HepG2 (cell line): ENCODE data around the gene MAP1LC3B. TPM values are rescaled to one million over a fixed set of nuclear protein-coding genes. Genes with fewer than 3 reads are reported as not detected.
A peak's percentile ranks its signal among the peaks of the same experiment; 100 is the strongest.

ENCODE experiments used
- DPF2 ChIP-seq: sonication (generic); formaldehyde crosslinking; IDR thresholded peaks from 2 replicates; pipeline ENCODE4 v1.4.0; 2020; ENCODE audit warnings: mild to moderate bottlenecking, low read depth, missing genetic modification reagents, borderline replicate concordance
- GPN1 ChIP-seq: sonication (generic); formaldehyde crosslinking; IDR thresholded peaks from 2 replicates; pipeline ENCODE4 v1.5.1; 2020; ENCODE audit warnings: missing genetic modification reagents, borderline replicate concordance
- HDAC6 ChIP-seq: fragments of 200-600 bp; sonication (generic); IDR thresholded peaks from 2 replicates; pipeline ENCODE4 v1.7.0; 2017; ENCODE audit warnings: mild to moderate bottlenecking, antibody characterized with exemption, low read length, low read depth
- HIVEP1 ChIP-seq: sonication (generic); formaldehyde crosslinking; IDR thresholded peaks from 2 replicates; pipeline ENCODE4 v1.4.0; 2020; ENCODE audit warnings: mild to moderate bottlenecking, missing genetic modification reagents
- MYC ChIP-seq: sonication (generic); formaldehyde crosslinking; IDR thresholded peaks from 2 replicates; pipeline ENCODE4 v1.9.0; 2021; ENCODE audit warnings: missing genetic modification reagents, borderline replicate concordance
- MZF1 ChIP-seq: sonication (generic); formaldehyde crosslinking; IDR thresholded peaks from 2 replicates; pipeline ENCODE4 v1.8.1; 2023; ENCODE audit warnings: mild to moderate bottlenecking, missing genetic modification reagents, borderline replicate concordance
- NFIB ChIP-seq: sonication (generic); formaldehyde crosslinking; IDR thresholded peaks from 2 replicates; pipeline ENCODE4 v1.9.0; 2021; ENCODE audit warnings: missing genetic modification reagents, mild to moderate bottlenecking, borderline replicate concordance
- NFYB ChIP-seq: sonication (generic); formaldehyde crosslinking; IDR thresholded peaks from 2 replicates; pipeline ENCODE4 v1.4.0; 2020; ENCODE audit warnings: missing genetic modification reagents
- PAX8 ChIP-seq: sonication (generic); formaldehyde crosslinking; IDR thresholded peaks from 2 replicates; pipeline ENCODE4 v1.8.0; 2022; ENCODE audit warnings: mild to moderate bottlenecking, missing genetic modification reagents, borderline replicate concordance
- RXRA ChIP-seq: sonication (generic); formaldehyde crosslinking; IDR thresholded peaks from 2 replicates; pipeline ENCODE4 v1.5.1; 2020; ENCODE audit warnings: missing genetic modification reagents
- TBP ChIP-seq: sonication (generic); formaldehyde crosslinking; IDR thresholded peaks from 2 replicates; pipeline ENCODE4 v1.5.0; 2020; ENCODE audit warnings: missing genetic modification reagents
- ZMYM3 ChIP-seq: sonication (generic); formaldehyde crosslinking; IDR thresholded peaks from 2 replicates; pipeline ENCODE4 v1.5.1; 2020; ENCODE audit warnings: mild to moderate bottlenecking, missing genetic modification reagents
- ZNF431 ChIP-seq: sonication (generic); formaldehyde crosslinking; IDR thresholded peaks from 2 replicates; pipeline ENCODE4 v1.9.0; 2022; ENCODE audit warnings: missing genetic modification reagents, low read depth, mild to moderate bottlenecking, borderline replicate concordance
- ZNF878 ChIP-seq: sonication (generic); formaldehyde crosslinking; IDR thresholded peaks from 2 replicates; pipeline ENCODE4 v1.8.1; 2023; ENCODE audit warnings: mild to moderate bottlenecking, missing genetic modification reagents, moderate library complexity
- polyA plus RNA-seq, 8 experiments: library from polyadenylated mRNA; depleted of rRNA in 3 of 8; stranded (reverse) in 7 of 8; unstranded in 1 of 8; fragments of >200 nt; fragmentation: Illumina TruSeq in 4 of 8; extraction: Trizol in 4 of 8; gene quantifications; 2 replicates each; pipeline versions ENCODE4 v1.2.1 to v1.2.3, GENCODE V29; 2011 to 2016; ENCODE audit warnings: low read depth in 4 of 8, missing spikeins in 1 of 8, mixed read lengths in 1 of 8; ENCODE audit not compliant: insufficient read depth in 1 of 8
- total RNA-seq, 5 experiments: library from RNA; depleted of rRNA; stranded (reverse); fragments of >200 nt; fragmentation: Illumina TruSeq; extraction: Trizol; gene quantifications; 2 replicates each; pipeline ENCODE4 v1.2.3, GENCODE V29; 2016; ENCODE audit warnings: low read depth in 1 of 5
- TF ChIP-seq, protein P1 (sequence below): sonication (generic); formaldehyde crosslinking; IDR thresholded peaks from 2 replicates; pipeline ENCODE4 v1.4.0; 2020; ENCODE audit warnings: missing genetic modification reagents
- TF ChIP-seq, protein P2 (sequence below): sonication (generic); formaldehyde crosslinking; IDR thresholded peaks from 2 replicates; pipeline ENCODE4 v1.4.0; 2020; ENCODE audit warnings: missing genetic modification reagents, borderline replicate concordance
- TF ChIP-seq, protein P3 (sequence below): sonication (generic); formaldehyde crosslinking; IDR thresholded peaks from 2 replicates; pipeline ENCODE4 v1.5.0; 2020; ENCODE audit warnings: mild to moderate bottlenecking, missing genetic modification reagents, borderline replicate concordance
- TF ChIP-seq, protein P4 (sequence below): IDR thresholded peaks from 2 replicates; pipeline ENCODE4 v1.6.1; 2018; ENCODE audit warnings: missing genetic modification reagents, mild to moderate bottlenecking, missing compliant biosample characterization
- TF ChIP-seq, protein P5 (sequence below): sonication (generic); formaldehyde crosslinking; conservative IDR thresholded peaks from 2 replicates; pipeline ENCODE4 v1.4.0; 2020; ENCODE audit warnings: missing genetic modification reagents

The MAP1LC3B gene
- total and polyA plus RNA-seq, 2 of the 13 experiments (the other 11 are each of a cell fraction or from before 2014, with no cell fraction given) = 15.7 to 37.4 TPM

DNA sequence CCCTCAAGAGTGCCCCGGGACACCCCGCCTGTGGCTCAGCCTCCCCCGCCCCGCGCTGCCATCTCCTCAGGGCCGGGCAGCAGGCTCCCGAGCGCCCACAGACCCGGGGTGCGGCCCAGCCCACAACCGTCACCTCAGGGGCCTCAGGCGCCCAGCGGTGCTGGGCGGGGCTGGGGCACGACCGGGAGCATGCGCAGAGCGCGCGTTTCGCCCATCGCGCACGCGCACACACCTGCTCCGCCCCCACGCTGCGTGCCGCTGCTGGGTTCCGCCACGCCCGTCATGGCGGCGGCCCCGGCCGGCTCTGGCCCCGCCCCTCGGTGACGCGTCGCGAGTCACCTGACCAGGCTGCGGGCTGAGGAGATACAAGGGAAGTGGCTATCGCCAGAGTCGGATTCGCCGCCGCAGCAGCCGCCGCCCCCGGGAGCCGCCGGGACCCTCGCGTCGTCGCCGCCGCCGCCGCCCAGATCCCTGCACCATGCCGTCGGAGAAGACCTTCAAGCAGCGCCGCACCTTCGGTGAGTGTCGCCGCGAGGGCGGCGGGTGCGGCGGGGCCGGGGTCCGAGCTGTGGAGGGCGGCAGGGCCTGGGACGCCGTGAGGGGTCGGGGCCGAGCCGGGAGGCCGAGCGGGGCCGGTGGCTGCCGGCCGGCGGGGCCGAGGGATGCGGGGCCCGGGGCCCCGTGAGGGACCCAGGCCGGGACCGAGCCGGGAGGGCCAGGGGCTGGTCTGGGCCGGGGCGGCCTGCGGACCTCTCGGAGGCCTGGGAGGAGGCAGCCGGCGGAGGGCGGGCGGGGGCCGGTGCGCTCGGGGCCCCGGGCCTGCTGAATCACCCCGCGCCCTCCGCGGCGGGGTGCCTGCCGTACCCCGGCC lies at the start of gene MAP1LC3B (continued):
- TF ChIP-seq, protein P1, sequence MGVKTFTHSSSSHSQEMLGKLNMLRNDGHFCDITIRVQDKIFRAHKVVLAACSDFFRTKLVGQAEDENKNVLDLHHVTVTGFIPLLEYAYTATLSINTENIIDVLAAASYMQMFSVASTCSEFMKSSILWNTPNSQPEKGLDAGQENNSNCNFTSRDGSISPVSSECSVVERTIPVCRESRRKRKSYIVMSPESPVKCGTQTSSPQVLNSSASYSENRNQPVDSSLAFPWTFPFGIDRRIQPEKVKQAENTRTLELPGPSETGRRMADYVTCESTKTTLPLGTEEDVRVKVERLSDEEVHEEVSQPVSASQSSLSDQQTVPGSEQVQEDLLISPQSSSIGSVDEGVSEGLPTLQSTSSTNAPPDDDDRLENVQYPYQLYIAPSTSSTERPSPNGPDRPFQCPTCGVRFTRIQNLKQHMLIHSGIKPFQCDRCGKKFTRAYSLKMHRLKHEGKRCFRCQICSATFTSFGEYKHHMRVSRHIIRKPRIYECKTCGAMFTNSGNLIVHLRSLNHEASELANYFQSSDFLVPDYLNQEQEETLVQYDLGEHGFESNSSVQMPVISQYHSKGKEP (CRISPR knock-in tag) = peak; percentile 79; the same call in 1 of the 2 replicates
- TF ChIP-seq ZMYM3 (CRISPR knock-in tag) = no peak
- TF ChIP-seq RXRA (CRISPR knock-in tag) = peak; percentile 90
- TF ChIP-seq, protein P2, sequence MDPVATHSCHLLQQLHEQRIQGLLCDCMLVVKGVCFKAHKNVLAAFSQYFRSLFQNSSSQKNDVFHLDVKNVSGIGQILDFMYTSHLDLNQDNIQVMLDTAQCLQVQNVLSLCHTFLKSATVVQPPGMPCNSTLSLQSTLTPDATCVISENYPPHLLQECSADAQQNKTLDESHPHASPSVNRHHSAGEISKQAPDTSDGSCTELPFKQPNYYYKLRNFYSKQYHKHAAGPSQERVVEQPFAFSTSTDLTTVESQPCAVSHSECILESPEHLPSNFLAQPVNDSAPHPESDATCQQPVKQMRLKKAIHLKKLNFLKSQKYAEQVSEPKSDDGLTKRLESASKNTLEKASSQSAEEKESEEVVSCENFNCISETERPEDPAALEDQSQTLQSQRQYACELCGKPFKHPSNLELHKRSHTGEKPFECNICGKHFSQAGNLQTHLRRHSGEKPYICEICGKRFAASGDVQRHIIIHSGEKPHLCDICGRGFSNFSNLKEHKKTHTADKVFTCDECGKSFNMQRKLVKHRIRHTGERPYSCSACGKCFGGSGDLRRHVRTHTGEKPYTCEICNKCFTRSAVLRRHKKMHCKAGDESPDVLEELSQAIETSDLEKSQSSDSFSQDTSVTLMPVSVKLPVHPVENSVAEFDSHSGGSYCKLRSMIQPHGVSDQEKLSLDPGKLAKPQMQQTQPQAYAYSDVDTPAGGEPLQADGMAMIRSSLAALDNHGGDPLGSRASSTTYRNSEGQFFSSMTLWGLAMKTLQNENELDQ (CRISPR knock-in tag) = peak; percentile 73; the same call in 1 of the 2 replicates
- TF ChIP-seq HDAC6 = no peak
- TF ChIP-seq, protein P3, sequence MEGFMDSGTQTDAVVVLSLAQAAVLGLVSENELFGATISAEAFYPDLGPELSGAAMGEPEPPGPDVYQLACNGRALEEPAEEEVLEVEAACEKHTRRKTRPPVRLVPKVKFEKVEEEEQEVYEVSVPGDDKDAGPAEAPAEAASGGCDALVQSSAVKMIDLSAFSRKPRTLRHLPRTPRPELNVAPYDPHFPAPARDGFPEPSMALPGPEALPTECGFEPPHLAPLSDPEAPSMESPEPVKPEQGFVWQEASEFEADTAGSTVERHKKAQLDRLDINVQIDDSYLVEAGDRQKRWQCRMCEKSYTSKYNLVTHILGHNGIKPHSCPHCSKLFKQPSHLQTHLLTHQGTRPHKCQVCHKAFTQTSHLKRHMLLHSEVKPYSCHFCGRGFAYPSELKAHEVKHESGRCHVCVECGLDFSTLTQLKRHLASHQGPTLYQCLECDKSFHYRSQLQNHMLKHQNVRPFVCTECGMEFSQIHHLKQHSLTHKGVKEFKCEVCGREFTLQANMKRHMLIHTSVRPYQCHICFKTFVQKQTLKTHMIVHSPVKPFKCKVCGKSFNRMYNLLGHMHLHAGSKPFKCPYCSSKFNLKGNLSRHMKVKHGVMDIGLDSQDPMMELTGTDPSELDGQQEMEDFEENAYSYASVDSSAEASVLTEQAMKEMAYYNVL (CRISPR knock-in tag) = peak; percentile 77; the same call in 1 of the 2 replicates
- TF ChIP-seq GPN1 = 0 out of 2 replicates have a peak, but pooled peaks have one; percentile 1
- TF ChIP-seq DPF2 = 0 out of 2 replicates have a peak, but pooled peaks have one; percentile 5
- TF ChIP-seq, protein P4, sequence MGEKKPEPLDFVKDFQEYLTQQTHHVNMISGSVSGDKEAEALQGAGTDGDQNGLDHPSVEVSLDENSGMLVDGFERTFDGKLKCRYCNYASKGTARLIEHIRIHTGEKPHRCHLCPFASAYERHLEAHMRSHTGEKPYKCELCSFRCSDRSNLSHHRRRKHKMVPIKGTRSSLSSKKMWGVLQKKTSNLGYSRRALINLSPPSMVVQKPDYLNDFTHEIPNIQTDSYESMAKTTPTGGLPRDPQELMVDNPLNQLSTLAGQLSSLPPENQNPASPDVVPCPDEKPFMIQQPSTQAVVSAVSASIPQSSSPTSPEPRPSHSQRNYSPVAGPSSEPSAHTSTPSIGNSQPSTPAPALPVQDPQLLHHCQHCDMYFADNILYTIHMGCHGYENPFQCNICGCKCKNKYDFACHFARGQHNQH = peak; percentile 90
- no peak for TF ChIP-seq ZNF431 (CRISPR knock-in tag)
- no peak for TF ChIP-seq NFIB (CRISPR knock-in tag)
- TF ChIP-seq, protein P5, sequence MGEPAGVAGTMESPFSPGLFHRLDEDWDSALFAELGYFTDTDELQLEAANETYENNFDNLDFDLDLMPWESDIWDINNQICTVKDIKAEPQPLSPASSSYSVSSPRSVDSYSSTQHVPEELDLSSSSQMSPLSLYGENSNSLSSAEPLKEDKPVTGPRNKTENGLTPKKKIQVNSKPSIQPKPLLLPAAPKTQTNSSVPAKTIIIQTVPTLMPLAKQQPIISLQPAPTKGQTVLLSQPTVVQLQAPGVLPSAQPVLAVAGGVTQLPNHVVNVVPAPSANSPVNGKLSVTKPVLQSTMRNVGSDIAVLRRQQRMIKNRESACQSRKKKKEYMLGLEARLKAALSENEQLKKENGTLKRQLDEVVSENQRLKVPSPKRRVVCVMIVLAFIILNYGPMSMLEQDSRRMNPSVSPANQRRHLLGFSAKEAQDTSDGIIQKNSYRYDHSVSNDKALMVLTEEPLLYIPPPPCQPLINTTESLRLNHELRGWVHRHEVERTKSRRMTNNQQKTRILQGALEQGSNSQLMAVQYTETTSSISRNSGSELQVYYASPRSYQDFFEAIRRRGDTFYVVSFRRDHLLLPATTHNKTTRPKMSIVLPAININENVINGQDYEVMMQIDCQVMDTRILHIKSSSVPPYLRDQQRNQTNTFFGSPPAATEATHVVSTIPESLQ = no peak
- no peak for TF ChIP-seq MZF1 (CRISPR knock-in tag)
- TF ChIP-seq ZNF878 (CRISPR knock-in tag) = no peak; the same call in 1 of the 2 replicates
- no peak; the same call in 1 of the 2 replicates for TF ChIP-seq TBP (CRISPR knock-in tag)
- no peak; the same call in none of the 2 replicates for TF ChIP-seq HIVEP1
- peak; percentile 92 for TF ChIP-seq MYC (CRISPR knock-in tag)
- TF ChIP-seq NFYB (CRISPR knock-in tag) = peak; percentile 85
- TF ChIP-seq PAX8 = peak; percentile 98
